ENCODE measurements around the gene OR10AD1.

DNA sequence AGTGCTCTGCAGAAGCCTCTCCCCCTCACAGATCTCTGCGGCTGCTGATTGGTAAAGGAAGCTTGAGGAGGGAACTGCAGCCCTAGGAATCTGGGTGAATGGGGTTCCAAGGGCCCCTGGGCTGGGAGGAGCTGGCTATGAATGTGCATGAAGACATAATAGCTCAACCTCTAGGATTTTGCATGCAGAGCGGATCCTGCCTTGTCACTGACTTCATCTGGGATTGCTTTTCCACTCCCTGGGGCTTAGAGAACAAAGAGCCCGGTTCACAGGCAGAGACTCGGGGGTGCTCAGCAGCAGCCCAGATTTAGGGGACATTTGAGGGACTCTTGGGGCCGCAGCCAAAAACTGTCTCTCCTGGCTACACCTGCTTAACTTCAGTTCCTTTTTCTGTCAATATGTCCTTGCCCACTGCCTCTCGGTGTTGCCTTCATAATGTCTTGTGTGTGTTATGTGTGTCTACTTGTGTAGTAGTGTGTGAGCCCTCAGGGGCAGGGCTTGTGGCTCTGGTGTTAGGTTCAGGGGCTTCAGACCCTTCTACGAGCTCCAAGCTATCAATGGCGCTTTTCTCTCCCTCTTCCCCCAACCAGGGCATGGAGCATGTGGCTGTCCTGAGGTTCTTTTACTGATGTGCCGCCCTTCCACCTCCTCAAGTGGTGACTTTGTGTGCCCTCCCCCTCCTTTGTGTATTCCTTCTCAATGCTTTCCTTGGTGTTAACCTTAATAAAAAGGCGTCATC, 17.7 kb downstream of the OR10AD1 start:
- TF ChIP-seq, protein P1, sequence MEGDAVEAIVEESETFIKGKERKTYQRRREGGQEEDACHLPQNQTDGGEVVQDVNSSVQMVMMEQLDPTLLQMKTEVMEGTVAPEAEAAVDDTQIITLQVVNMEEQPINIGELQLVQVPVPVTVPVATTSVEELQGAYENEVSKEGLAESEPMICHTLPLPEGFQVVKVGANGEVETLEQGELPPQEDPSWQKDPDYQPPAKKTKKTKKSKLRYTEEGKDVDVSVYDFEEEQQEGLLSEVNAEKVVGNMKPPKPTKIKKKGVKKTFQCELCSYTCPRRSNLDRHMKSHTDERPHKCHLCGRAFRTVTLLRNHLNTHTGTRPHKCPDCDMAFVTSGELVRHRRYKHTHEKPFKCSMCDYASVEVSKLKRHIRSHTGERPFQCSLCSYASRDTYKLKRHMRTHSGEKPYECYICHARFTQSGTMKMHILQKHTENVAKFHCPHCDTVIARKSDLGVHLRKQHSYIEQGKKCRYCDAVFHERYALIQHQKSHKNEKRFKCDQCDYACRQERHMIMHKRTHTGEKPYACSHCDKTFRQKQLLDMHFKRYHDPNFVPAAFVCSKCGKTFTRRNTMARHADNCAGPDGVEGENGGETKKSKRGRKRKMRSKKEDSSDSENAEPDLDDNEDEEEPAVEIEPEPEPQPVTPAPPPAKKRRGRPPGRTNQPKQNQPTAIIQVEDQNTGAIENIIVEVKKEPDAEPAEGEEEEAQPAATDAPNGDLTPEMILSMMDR (IDR thresholded peaks at IDR 0.05; ENCODE audit: low read depth, low read length, missing input control): no peak
- no peak for TF ChIP-seq MAX (IDR thresholded peaks at IDR 0.05)
- no peak for TF ChIP-seq HNF4A (conservative IDR thresholded peaks at IDR 0.05)
- TF ChIP-seq, protein P2, sequence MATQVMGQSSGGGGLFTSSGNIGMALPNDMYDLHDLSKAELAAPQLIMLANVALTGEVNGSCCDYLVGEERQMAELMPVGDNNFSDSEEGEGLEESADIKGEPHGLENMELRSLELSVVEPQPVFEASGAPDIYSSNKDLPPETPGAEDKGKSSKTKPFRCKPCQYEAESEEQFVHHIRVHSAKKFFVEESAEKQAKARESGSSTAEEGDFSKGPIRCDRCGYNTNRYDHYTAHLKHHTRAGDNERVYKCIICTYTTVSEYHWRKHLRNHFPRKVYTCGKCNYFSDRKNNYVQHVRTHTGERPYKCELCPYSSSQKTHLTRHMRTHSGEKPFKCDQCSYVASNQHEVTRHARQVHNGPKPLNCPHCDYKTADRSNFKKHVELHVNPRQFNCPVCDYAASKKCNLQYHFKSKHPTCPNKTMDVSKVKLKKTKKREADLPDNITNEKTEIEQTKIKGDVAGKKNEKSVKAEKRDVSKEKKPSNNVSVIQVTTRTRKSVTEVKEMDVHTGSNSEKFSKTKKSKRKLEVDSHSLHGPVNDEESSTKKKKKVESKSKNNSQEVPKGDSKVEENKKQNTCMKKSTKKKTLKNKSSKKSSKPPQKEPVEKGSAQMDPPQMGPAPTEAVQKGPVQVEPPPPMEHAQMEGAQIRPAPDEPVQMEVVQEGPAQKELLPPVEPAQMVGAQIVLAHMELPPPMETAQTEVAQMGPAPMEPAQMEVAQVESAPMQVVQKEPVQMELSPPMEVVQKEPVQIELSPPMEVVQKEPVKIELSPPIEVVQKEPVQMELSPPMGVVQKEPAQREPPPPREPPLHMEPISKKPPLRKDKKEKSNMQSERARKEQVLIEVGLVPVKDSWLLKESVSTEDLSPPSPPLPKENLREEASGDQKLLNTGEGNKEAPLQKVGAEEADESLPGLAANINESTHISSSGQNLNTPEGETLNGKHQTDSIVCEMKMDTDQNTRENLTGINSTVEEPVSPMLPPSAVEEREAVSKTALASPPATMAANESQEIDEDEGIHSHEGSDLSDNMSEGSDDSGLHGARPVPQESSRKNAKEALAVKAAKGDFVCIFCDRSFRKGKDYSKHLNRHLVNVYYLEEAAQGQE (IDR thresholded peaks at IDR 0.05): no peak
- no peak for TF ChIP-seq RXRA (IDR thresholded peaks at IDR 0.05)
- TF ChIP-seq GABPA (IDR thresholded peaks at IDR 0.05 in 1 of 2, conservative IDR thresholded peaks at IDR 0.05 in 1 of 2): no peak
- TF ChIP-seq EGR1 (IDR thresholded peaks at IDR 0.05; ENCODE audit: low read depth in 2 of 2): no peak
- TF ChIP-seq TAF1 (conservative IDR thresholded peaks at IDR 0.05): no peak
- TF ChIP-seq ATF3 (IDR thresholded peaks at IDR 0.05): no peak
- TF ChIP-seq HNF4G (IDR thresholded peaks at IDR 0.05): no peak
- TF ChIP-seq SP1 (IDR thresholded peaks at IDR 0.05): no peak
- no peak for TF ChIP-seq JUND (IDR thresholded peaks at IDR 0.05)

Measured in liver (tissue), 3 donors.